ENCODE results near the gene SCAND1.

SCAND1 gene

GRCh38 chr20:35991142-35991771, 37.0 kb upstream of the SCAND1 start:
- no peaks in the 10 kb centered on the region for H3K27me3 ChIP-seq (ENCODE audit: insufficient read depth, insufficient read length)
- H3K36me3 ChIP-seq (ENCODE audit: insufficient read depth, insufficient read length, low read length), result no peaks in the 10 kb centered on the region
- no peaks in the 10 kb centered on the region for H3K9me3 ChIP-seq (ENCODE audit: insufficient read depth, low read length)
- H3K9ac ChIP-seq (ENCODE audit: insufficient read length, low read depth), result no peak overlapping the region
- no peak for TF ChIP-seq ZNF274 (IDR thresholded peaks at IDR 0.05; ENCODE audit: low read depth, low read length)
- no peak for TF ChIP-seq YY1 (IDR thresholded peaks at IDR 0.05; ENCODE audit: insufficient read depth, insufficient read length)
- TF ChIP-seq SUZ12 (IDR thresholded peaks at IDR 0.05; ENCODE audit: extremely low read depth, insufficient read depth, insufficient read length), result no peak
- H3K4me1 ChIP-seq (ENCODE audit: insufficient read depth, insufficient read length), result no peaks in the 10 kb centered on the region
- no peak for DNase-seq (ENCODE audit: low read depth, low spot score)
- H3K4me3 ChIP-seq (ENCODE audit: insufficient read length, low read depth), result no peak overlapping the region

DNA sequence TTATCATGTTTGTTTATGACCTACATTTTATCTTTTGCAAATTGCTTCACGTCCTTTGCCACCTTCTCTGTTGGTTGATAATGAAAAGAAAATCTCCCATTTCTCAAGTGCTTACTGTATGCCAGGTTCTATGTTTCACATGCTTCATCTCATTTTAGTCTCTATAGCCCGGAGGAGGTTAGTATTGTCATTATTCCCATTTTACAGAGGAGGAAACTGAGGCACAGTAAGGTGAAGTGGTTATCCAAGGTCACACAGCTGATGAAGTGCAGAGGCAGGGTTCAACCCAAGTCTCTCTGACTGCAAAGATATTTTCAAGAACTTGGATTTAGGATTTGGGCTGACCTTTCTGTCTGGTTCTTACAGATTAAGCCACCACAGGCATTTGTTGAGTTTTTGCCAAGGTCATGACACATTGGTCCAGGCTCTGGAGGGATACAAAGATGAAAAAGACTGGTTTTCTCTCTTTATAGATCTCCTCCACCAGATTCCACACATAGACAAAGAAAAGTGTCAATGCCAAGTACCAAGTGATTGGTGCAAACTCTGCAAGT, 34.7 kb upstream of the SCAND1 start:
- no peaks in the 10 kb centered on the region for H3K36me3 ChIP-seq (ENCODE audit: insufficient read depth, insufficient read length, low read length)
- no peak for TF ChIP-seq YY1 (IDR thresholded peaks at IDR 0.05; ENCODE audit: insufficient read depth, insufficient read length)
- no peak for TF ChIP-seq SUZ12 (IDR thresholded peaks at IDR 0.05; ENCODE audit: extremely low read depth, insufficient read depth, insufficient read length)
- no peak for TF ChIP-seq ZNF274 (IDR thresholded peaks at IDR 0.05; ENCODE audit: low read depth, low read length)
- no peaks in the 10 kb centered on the region for H3K27me3 ChIP-seq (ENCODE audit: insufficient read depth, insufficient read length)
- peaks cover under 1% of the 10 kb centered on the region for H3K4me1 ChIP-seq (ENCODE audit: insufficient read depth, insufficient read length)
- no peaks in the 10 kb centered on the region for H3K9me3 ChIP-seq (ENCODE audit: insufficient read depth, low read length)
- no peak for DNase-seq (ENCODE audit: low read depth, low spot score)
- no peak overlapping the region for H3K4me3 ChIP-seq (ENCODE audit: insufficient read length, low read depth)
- no peak overlapping the region for H3K9ac ChIP-seq (ENCODE audit: insufficient read length, low read depth)

DNA sequence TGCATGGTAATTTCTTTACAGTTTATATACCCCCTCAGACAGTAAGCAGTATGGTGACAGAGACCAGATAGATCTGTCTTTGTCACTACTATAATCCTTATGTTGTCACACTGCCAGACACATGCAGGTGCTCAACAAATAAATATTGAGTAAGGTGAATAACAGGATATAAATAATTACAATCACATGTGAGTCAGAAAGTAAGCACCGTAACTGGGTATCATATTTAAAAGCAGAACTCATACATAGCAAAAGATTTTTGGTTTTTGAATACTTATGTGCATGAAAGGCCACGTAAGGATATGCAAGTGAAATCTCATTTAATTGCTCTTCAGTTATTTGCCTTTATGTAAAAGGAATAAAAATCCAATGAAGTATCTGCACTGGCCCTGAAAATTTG, 31.5 kb upstream of the SCAND1 start:
- Histone ChIP-seq H3K4me1 (ENCODE audit: insufficient read depth, insufficient read length) (peaks cover 3% of the 10 kb centered on the region), H3K9ac (ENCODE audit: insufficient read length, low read depth) (no peak overlapping the region), H3K36me3 (ENCODE audit: insufficient read depth, insufficient read length, low read length) (no peaks in the 10 kb centered on the region), H3K9me3 (ENCODE audit: insufficient read depth, low read length) (no peaks in the 10 kb centered on the region), H3K4me3 (ENCODE audit: insufficient read length, low read depth) (no peak overlapping the region), H3K27me3 (ENCODE audit: insufficient read depth, insufficient read length) (no peaks in the 10 kb centered on the region)
- TF ChIP-seq YY1 (IDR thresholded peaks at IDR 0.05; ENCODE audit: insufficient read depth, insufficient read length) (no peak), SUZ12 (IDR thresholded peaks at IDR 0.05; ENCODE audit: extremely low read depth, insufficient read depth, insufficient read length) (no peak), ZNF274 (IDR thresholded peaks at IDR 0.05; ENCODE audit: low read depth, low read length) (no peak)
- no peak for DNase-seq (ENCODE audit: low read depth, low spot score)

GRCh38 chr20:35984382-35984781, 30.1 kb upstream of the SCAND1 start:
- Histone ChIP-seq H3K27me3 (ENCODE audit: insufficient read depth, insufficient read length) (no peaks in the 10 kb centered on the region), H3K4me1 (ENCODE audit: insufficient read depth, insufficient read length) (peaks cover 3% of the 10 kb centered on the region), H3K9me3 (ENCODE audit: insufficient read depth, low read length) (no peaks in the 10 kb centered on the region), H3K9ac (ENCODE audit: insufficient read length, low read depth) (no peak overlapping the region), H3K4me3 (ENCODE audit: insufficient read length, low read depth) (no peak overlapping the region), H3K36me3 (ENCODE audit: insufficient read depth, insufficient read length, low read length) (no peaks in the 10 kb centered on the region)
- TF ChIP-seq ZNF274 (IDR thresholded peaks at IDR 0.05; ENCODE audit: low read depth, low read length), result no peak
- no peak for TF ChIP-seq SUZ12 (IDR thresholded peaks at IDR 0.05; ENCODE audit: extremely low read depth, insufficient read depth, insufficient read length)
- no peak for TF ChIP-seq YY1 (IDR thresholded peaks at IDR 0.05; ENCODE audit: insufficient read depth, insufficient read length)
- DNase-seq (ENCODE audit: low read depth, low spot score), result no peak

GRCh38 chr20:35981969-35982368, 27.7 kb upstream of the SCAND1 start:
- Histone ChIP-seq H3K4me3 (ENCODE audit: insufficient read length, low read depth) (no peak overlapping the region), H3K9me3 (ENCODE audit: insufficient read depth, low read length) (no peaks in the 10 kb centered on the region), H3K4me1 (ENCODE audit: insufficient read depth, insufficient read length) (peaks cover 3% of the 10 kb centered on the region), H3K9ac (ENCODE audit: insufficient read length, low read depth) (no peak overlapping the region), H3K27me3 (ENCODE audit: insufficient read depth, insufficient read length) (no peaks in the 10 kb centered on the region), H3K36me3 (ENCODE audit: insufficient read depth, insufficient read length, low read length) (no peaks in the 10 kb centered on the region)
- DNase-seq (ENCODE audit: low read depth, low spot score), result no peak
- TF ChIP-seq ZNF274 (IDR thresholded peaks at IDR 0.05; ENCODE audit: low read depth, low read length) (no peak), SUZ12 (IDR thresholded peaks at IDR 0.05; ENCODE audit: extremely low read depth, insufficient read depth, insufficient read length) (no peak), YY1 (IDR thresholded peaks at IDR 0.05; ENCODE audit: insufficient read depth, insufficient read length) (no peak)

GRCh38 chr20:35979544-35979943, 25.2 kb upstream of the SCAND1 start:
- no peak for DNase-seq (ENCODE audit: low read depth, low spot score)
- Histone ChIP-seq H3K27me3 (ENCODE audit: insufficient read depth, insufficient read length) (no peaks in the 10 kb centered on the region), H3K9me3 (ENCODE audit: insufficient read depth, low read length) (no peaks in the 10 kb centered on the region), H3K36me3 (ENCODE audit: insufficient read depth, insufficient read length, low read length) (no peaks in the 10 kb centered on the region), H3K4me1 (ENCODE audit: insufficient read depth, insufficient read length) (peaks cover 9% of the 10 kb centered on the region), H3K9ac (ENCODE audit: insufficient read length, low read depth) (no peak overlapping the region), H3K4me3 (ENCODE audit: insufficient read length, low read depth) (no peak overlapping the region)
- TF ChIP-seq SUZ12 (IDR thresholded peaks at IDR 0.05; ENCODE audit: extremely low read depth, insufficient read depth, insufficient read length) (no peak), YY1 (IDR thresholded peaks at IDR 0.05; ENCODE audit: insufficient read depth, insufficient read length) (no peak), ZNF274 (IDR thresholded peaks at IDR 0.05; ENCODE audit: low read depth, low read length) (no peak)

DNA sequence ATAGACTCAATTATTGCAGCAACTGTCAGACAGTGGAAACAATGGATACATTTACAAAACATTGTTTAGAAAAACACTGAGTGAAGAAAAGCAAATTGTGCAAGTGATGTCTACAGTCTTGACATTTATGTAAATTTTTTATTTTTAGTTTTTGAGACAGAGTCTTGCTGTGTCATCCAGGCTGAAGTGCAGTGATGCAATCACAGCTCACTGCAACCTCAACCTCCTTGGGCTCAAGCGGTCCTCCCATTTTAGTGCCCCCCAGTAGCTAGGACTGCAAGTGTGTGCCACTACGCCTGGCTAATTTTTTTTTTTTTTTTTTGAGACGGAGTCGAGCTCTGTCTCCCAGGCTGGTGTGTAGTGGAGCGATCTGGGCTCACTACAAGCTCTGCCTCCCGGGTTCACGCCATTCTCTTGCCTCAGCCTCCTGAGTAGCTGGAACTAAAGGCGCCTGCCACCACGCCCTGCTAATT, 23.8 kb upstream of the SCAND1 start:
- Histone ChIP-seq H3K27me3 (ENCODE audit: insufficient read depth, insufficient read length) (no peaks in the 10 kb centered on the region), H3K4me3 (ENCODE audit: insufficient read length, low read depth) (no peak overlapping the region), H3K9ac (ENCODE audit: insufficient read length, low read depth) (no peak overlapping the region), H3K9me3 (ENCODE audit: insufficient read depth, low read length) (no peaks in the 10 kb centered on the region), H3K4me1 (ENCODE audit: insufficient read depth, insufficient read length) (peaks cover 5% of the 10 kb centered on the region), H3K36me3 (ENCODE audit: insufficient read depth, insufficient read length, low read length) (no peaks in the 10 kb centered on the region)
- no peak for DNase-seq (ENCODE audit: low read depth, low spot score)
- no peak for TF ChIP-seq SUZ12 (IDR thresholded peaks at IDR 0.05; ENCODE audit: extremely low read depth, insufficient read depth, insufficient read length)
- TF ChIP-seq ZNF274 (IDR thresholded peaks at IDR 0.05; ENCODE audit: low read depth, low read length), result no peak
- TF ChIP-seq YY1 (IDR thresholded peaks at IDR 0.05; ENCODE audit: insufficient read depth, insufficient read length), result no peak
